IMR-90 (cell line): ENCODE data around the gene FES. TPM values are rescaled to one million over a fixed set of nuclear protein-coding genes. Genes with fewer than 3 reads are reported as not detected.

Experiments
- ATAC-seq: fragments of 200-7000 bp; cut with Tn5 transposase; 2 replicates; pipeline ENCODE4 v1.9.1; 2020; ENCODE audit warnings: low read depth, mild to moderate bottlenecking, moderate library complexity
- BruUV-seq: library from RNA; stranded (reverse); fragments of 400-500 nt; replicated peaks from 2 replicates; lab custom pipeline; 2021; lab: Mats Ljungman, UMichigan
- CTCF ChIA-PET: fragments of 300-600 bp; formaldehyde crosslinking; extraction: SDS; loops from one replicate; lab custom pipeline; 2021; ENCODE audit warnings: antibody characterized with exemption; lab: Yijun Ruan, JAX
- POLR2A ChIA-PET: fragments of 300-600 bp; sonication (Branson Sonifier 250); formaldehyde crosslinking; loops from one replicate; lab custom pipeline; 2022; ENCODE audit warnings: antibody characterized with exemption; ENCODE audit not compliant: unreplicated experiment; lab: Charles Lee
- DNase-seq: peaks from one replicate; pipeline ENCODE4 v3.0.0; 2013
- H2AFZ ChIP-seq: replicated peaks from 2 replicates; pipeline ENCODE3; 2013; ENCODE audit warnings: low read length, mild to moderate bottlenecking; ENCODE audit not compliant: poor library complexity
- H2AK5ac ChIP-seq: 2 replicates; pipeline ENCODE4 v1.6.1; 2013; ENCODE audit warnings: low read depth, low read length, inconsistent platforms
- H2AK9ac ChIP-seq: replicated peaks from 2 replicates; pipeline ENCODE3; 2013; ENCODE audit warnings: mild to moderate bottlenecking, low read depth, low read length, moderate library complexity; ENCODE audit not compliant: poor library complexity
- H2BK120ac ChIP-seq: 2 replicates; pipeline ENCODE4 v1.6.1; 2013; ENCODE audit warnings: low read depth, low read length, inconsistent platforms
- H2BK15ac ChIP-seq: 3 replicates; pipeline ENCODE4 v1.6.1; 2013; ENCODE audit warnings: low read depth, low read length, inconsistent platforms
- H2BK20ac ChIP-seq: 2 replicates; pipeline ENCODE4 v1.6.1; 2013; ENCODE audit warnings: low read depth, mild to moderate bottlenecking, inconsistent platforms, low read length, moderate library complexity
- H2BK5ac ChIP-seq: 2 replicates; pipeline ENCODE4 v1.6.1; 2013; ENCODE audit warnings: mild to moderate bottlenecking, low read depth, low read length, inconsistent platforms; ENCODE audit not compliant: poor library complexity, severe bottlenecking
- H3K14ac ChIP-seq: replicated peaks from 2 replicates; pipeline ENCODE4 v1.6.1; 2013; ENCODE audit warnings: low read depth, low read length, inconsistent platforms
- H3K18ac ChIP-seq: 2 replicates; pipeline ENCODE4 v1.6.1; 2013; ENCODE audit warnings: low read depth, low read length, control low read depth
- H3K23ac ChIP-seq: 2 replicates; pipeline ENCODE4 v1.6.1; 2013; ENCODE audit warnings: low read depth, low read length, inconsistent platforms
- H3K27ac ChIP-seq: 2 replicates; pipeline ENCODE4 v1.5.1; 2013; ENCODE audit warnings: mild to moderate bottlenecking, control low read depth, low read length; ENCODE audit not compliant: insufficient read depth
- H3K27me3 ChIP-seq: 2 replicates; pipeline ENCODE4 v1.6.1; 2013; ENCODE audit warnings: low read length; ENCODE audit not compliant: control insufficient read depth, insufficient read depth
- H3K36me3 ChIP-seq: 2 replicates; pipeline ENCODE4 v1.6.1; 2013; ENCODE audit warnings: low read length, mixed read lengths; ENCODE audit not compliant: control insufficient read depth, insufficient read depth
- H3K4ac ChIP-seq: 2 replicates; pipeline ENCODE4 v1.6.1; 2013; ENCODE audit warnings: low read depth, low read length, inconsistent platforms
- H3K4me1 ChIP-seq: 2 replicates; pipeline ENCODE4 v1.6.1; 2013; ENCODE audit warnings: low read length, mixed read lengths; ENCODE audit not compliant: control insufficient read depth, insufficient read depth
- H3K4me2 ChIP-seq: 2 replicates; pipeline ENCODE4 v1.6.1; 2013; ENCODE audit warnings: low read depth, mild to moderate bottlenecking, control low read depth, low read length, moderate library complexity
- H3K4me3 ChIP-seq: 2 replicates; pipeline ENCODE4 v1.5.1; 2013; ENCODE audit warnings: low read depth, mild to moderate bottlenecking, control low read depth, low read length, moderate library complexity; ENCODE audit not compliant: insufficient read depth
- H3K56ac ChIP-seq: 2 replicates; pipeline ENCODE4 v1.6.1; 2013; ENCODE audit warnings: low read length, inconsistent platforms; ENCODE audit not compliant: insufficient read depth; ENCODE audit errors: extremely low read depth
- H3K79me1 ChIP-seq, 2 experiments: 2 replicates each; pipeline ENCODE4 v1.6.1; 2013; ENCODE audit warnings: low read length in 2 of 2, inconsistent platforms in 1 of 2, low read depth in 1 of 2
- H3K9ac ChIP-seq: 2 replicates; pipeline ENCODE4 v1.6.1; 2013; ENCODE audit warnings: low read depth, low read length, control low read depth
- H3K9me1 ChIP-seq: 2 replicates; pipeline ENCODE4 v1.6.1; 2013; ENCODE audit warnings: low read length, inconsistent platforms; ENCODE audit not compliant: insufficient read depth
- H3K9me3 ChIP-seq: 2 replicates; pipeline ENCODE4 v1.6.1; 2013; ENCODE audit warnings: low read length; ENCODE audit not compliant: control insufficient read depth, insufficient read depth
- H4K20me1 ChIP-seq: 2 replicates; pipeline ENCODE4 v1.6.1; 2013; ENCODE audit warnings: low read length, inconsistent platforms; ENCODE audit not compliant: insufficient read depth
- H4K5ac ChIP-seq: 2 replicates; pipeline ENCODE4 v1.6.1; 2013; ENCODE audit warnings: mild to moderate bottlenecking, low read depth, low read length, control low read depth
- H4K8ac ChIP-seq, 2 experiments: 2 replicates each; pipeline ENCODE4 v1.6.1; 2013; ENCODE audit warnings: low read depth in 2 of 2, low read length in 2 of 2, control low read depth in 1 of 2, inconsistent platforms in 1 of 2
- H4K91ac ChIP-seq: 2 replicates; pipeline ENCODE4 v1.6.1; 2013; ENCODE audit warnings: low read depth, low read length, inconsistent platforms; ENCODE audit not compliant: insufficient read depth
- BHLHE40 ChIP-seq: fragments of 150-350 bp; IDR thresholded peaks from 2 replicates; pipeline ENCODE4 v1.6.1; 2016; ENCODE audit warnings: mild to moderate bottlenecking, low read depth, low read length
- CHD1 ChIP-seq: IDR thresholded peaks from 2 replicates; pipeline ENCODE4 v1.6.1; 2012; ENCODE audit warnings: low read depth, low read length, improper control_type of control experiment
- CTCF ChIP-seq: conservative IDR thresholded peaks from 2 replicates; pipeline ENCODE4 v1.5.1; 2012; ENCODE audit warnings: mild to moderate bottlenecking, low read depth, low read length, improper control_type of control experiment
- FOS ChIP-seq: fragments of 150-350 bp; IDR thresholded peaks from 2 replicates; pipeline ENCODE4 v1.6.1; 2016; ENCODE audit warnings: low read depth, low read length
- MAFK ChIP-seq: IDR thresholded peaks from 2 replicates; pipeline ENCODE4 v1.6.1; 2012; ENCODE audit warnings: low read depth, low read length, improper control_type of control experiment
- MAZ ChIP-seq: IDR thresholded peaks from 2 replicates; pipeline ENCODE4 v1.6.1; 2012; ENCODE audit warnings: low read depth, mild to moderate bottlenecking, low read length, improper control_type of control experiment, moderate library complexity, borderline replicate concordance
- MXI1 ChIP-seq: IDR thresholded peaks from 2 replicates; pipeline ENCODE4 v1.6.1; 2012; ENCODE audit warnings: low read depth, mild to moderate bottlenecking, low read length, moderate library complexity, borderline replicate concordance
- NFE2L2 ChIP-seq: fragments of 150-350 bp; IDR thresholded peaks from 2 replicates; pipeline ENCODE4 v1.6.1; 2016; ENCODE audit warnings: low read depth, mild to moderate bottlenecking, low read length
- POLR2A ChIP-seq: IDR thresholded peaks from 2 replicates; pipeline ENCODE4 v1.6.1; 2012; ENCODE audit warnings: mild to moderate bottlenecking, low read depth, low read length
- RAD21 ChIP-seq: IDR thresholded peaks from 2 replicates; pipeline ENCODE4 v1.6.1; 2012; ENCODE audit warnings: low read length, improper control_type of control experiment
- RFX5 ChIP-seq: IDR thresholded peaks from 2 replicates; pipeline ENCODE4 v1.8.0; 2012; ENCODE audit warnings: low read depth, mild to moderate bottlenecking, low read length, moderate library complexity
- SMC3 ChIP-seq: fragments of 150-350 bp; IDR thresholded peaks from 2 replicates; pipeline ENCODE4 v1.6.1; 2016; ENCODE audit warnings: low read depth, mild to moderate bottlenecking, antibody characterized with exemption, low read length, moderate library complexity
- USF2 ChIP-seq: fragments of 150-350 bp; IDR thresholded peaks from 2 replicates; pipeline ENCODE4 v1.6.1; 2017; ENCODE audit warnings: mild to moderate bottlenecking, antibody characterized with exemption, low read length, low read depth
- WGBS, 2 experiments: methylation state at CpG; one replicate each; pipeline versions ENCODE4 v1.1.5 to v1.1.7; 2013; ENCODE audit warnings: missing lambda C conversion rate in 2 of 2; ENCODE audit not compliant: insufficient read length in 1 of 2; ENCODE audit errors: extremely low coverage in 2 of 2; 5-methylcytosine and 5-hydroxymethylcytosine counted together
- dilution Hi-C: fragments of 300-500 bp; cut with HindIII; formaldehyde crosslinking; loops from one replicate; pipeline ENCODE4 v1.14.3; 2018; ENCODE audit warnings: low sequenced_read_pairs; ENCODE audit not compliant: unreplicated experiment
- in situ Hi-C: fragments of 300-500 bp; cut with MboI; formaldehyde crosslinking; loops from 3 replicates; pipeline ENCODE4 v1.14.3; 2019; ENCODE audit warnings: low sequenced_read_pairs, inconsistent platforms, mixed read lengths
- intact Hi-C: fragments of 100-400 bp; cut with micrococcal nuclease; formaldehyde crosslinking; loops from 2 replicates; pipeline ENCODE4 v1.10.0; 2022
- polyA plus RNA-seq, 3 experiments: library from polyadenylated mRNA; depleted of rRNA; stranded (reverse); fragments of >200 nt; gene quantifications; 2 replicates each; pipeline ENCODE4 v1.2.3, GENCODE V29; 2012; ENCODE audit warnings: low replicate concordance in 1 of 3
- total RNA-seq: library from RNA; depleted of rRNA; stranded (reverse); fragments of >200 nt; gene quantifications from 2 replicates; pipeline ENCODE4 v1.2.3, GENCODE V29; 2012

Gene FES
- total and polyA plus RNA-seq, 2 of the 4 experiments (the other 2 are of a cell fraction) = 10.5 to 11.7 TPM

- TF ChIP-seq POLR2A = no peak
These were observed 21.2 kb downstream of the FES start (continued) for GRCh38 chr15:90905306-90906180.

GRCh38 chr15:90906181-90906849 lies 22.0 kb downstream of the FES start:
- H2AK5ac ChIP-seq = no peak overlapping the region
- H3K4ac ChIP-seq = no peak overlapping the region
- H2BK15ac ChIP-seq = no peak overlapping the region
- H3K4me1 ChIP-seq = peaks cover 4% of the 10 kb centered on the region; the same call in 1 of the 2 replicates
- no peak overlapping the region for H2BK5ac ChIP-seq
- ATAC-seq (no peak), DNase-seq (no peak)
- intact Hi-C loops (no loop called here), dilution Hi-C loops (no loop called here), in situ Hi-C loops (no loop called here)
- BruUV-seq = no TSS peak
- no peaks in the 10 kb centered on the region for H3K27me3 ChIP-seq
- no peak overlapping the region for H4K8ac ChIP-seq
- no peaks in the 10 kb centered on the region for H3K9me3 ChIP-seq
- no peak overlapping the region for H3K14ac ChIP-seq
- 88% methylated on average over 4 of the region's 11 CpGs; no CpG with 5 or more reads in 1 of the 2 experiments for WGBS, 2 experiments
- no peak overlapping the region for H2AFZ ChIP-seq
- no peak overlapping the region for H3K18ac ChIP-seq
- H4K20me1 ChIP-seq = no peaks in the 10 kb centered on the region
- no peak overlapping the region for H3K27ac ChIP-seq
- peaks cover 0 to 13% of the 10 kb centered on the region in 2 experiments; a peak in 2 of 4 replicates for H3K79me1 ChIP-seq
- H4K91ac ChIP-seq = no peak overlapping the region
- H3K9me1 ChIP-seq = no peaks in the 10 kb centered on the region
- H3K36me3 ChIP-seq = peaks cover 33% of the 10 kb centered on the region
- no peak overlapping the region for H4K5ac ChIP-seq
- POLR2A ChIA-PET = no interaction called here
- no peak overlapping the region for H3K4me3 ChIP-seq
- no peak overlapping the region for H2BK20ac ChIP-seq
- CTCF ChIA-PET = no interaction called here
- no peak overlapping the region for H2BK120ac ChIP-seq
- H3K4me2 ChIP-seq = no peak overlapping the region
- H3K9ac ChIP-seq = no peak overlapping the region
- H2AK9ac ChIP-seq = no peak overlapping the region
- no peak overlapping the region for H3K56ac ChIP-seq
- no peak overlapping the region for H3K23ac ChIP-seq
- no peak for TF ChIP-seq RAD21
- no peak for TF ChIP-seq RFX5
- TF ChIP-seq CTCF = no peak
- TF ChIP-seq MAFK = no peak
- TF ChIP-seq NFE2L2 = no peak
- TF ChIP-seq SMC3 = no peak
- TF ChIP-seq FOS = no peak
- TF ChIP-seq MAZ = no peak
- no peak for TF ChIP-seq POLR2A
- TF ChIP-seq BHLHE40 = no peak
- no peak for TF ChIP-seq MXI1
- no peak for TF ChIP-seq CHD1
- no peak for TF ChIP-seq USF2
